ENCODE measurements around the gene TOR1AIP2. TPM values are rescaled to one million over a fixed set of nuclear protein-coding genes. Genes with fewer than 3 reads are reported as not detected.
A peak's percentile ranks its signal among the peaks of the same experiment; 100 is the strongest.

TOR1AIP2 gene
- total RNA-seq, 1 experiment from 2014 or later, result 73.9 TPM

GRCh38 chr1:179831852-179832699 lies 45.5 kb downstream of the TOR1AIP2 start:
- no CpG with 5 or more reads among the region's 9 CpGs for WGBS (ENCODE audit: extremely low coverage, insufficient read length, low lambda C conversion rate)
- Histone ChIP-seq H3K23me2 (ENCODE audit: insufficient read length, low read depth, low read length, poor library complexity, severe bottlenecking) (no peaks in the 10 kb centered on the region), H3K14ac (ENCODE audit: insufficient read depth, low read length) (no peak overlapping the region; the same call in 1 of the 2 replicates), H3K27ac (ENCODE audit: insufficient read length, low read depth, low read length) (no peak overlapping the region), H3K79me1 (ENCODE audit: insufficient read depth, low read depth, low read length, poor library complexity, severe bottlenecking) (no peaks in the 10 kb centered on the region), H3K27me3 (ENCODE audit: insufficient read depth, low read length) (no peaks in the 10 kb centered on the region), H4K5ac (ENCODE audit: insufficient read length, low read depth, low read length) (peak overlapping the region; percentile 17), H3K79me2 (ENCODE audit: insufficient read depth, low read length) (no peaks in the 10 kb centered on the region), H2BK12ac (ENCODE audit: insufficient read length, low read depth, low read length) (no peak overlapping the region), H3T11ph (ENCODE audit: low read length) (no peak overlapping the region), H2BK20ac (ENCODE audit: low read depth, low read length, poor library complexity, severe bottlenecking) (no peak overlapping the region), H3K4ac (ENCODE audit: low read depth, low read length) (no peak overlapping the region), H3K56ac (ENCODE audit: insufficient read length, low read depth, low read length) (no peak overlapping the region), H3K9me3 (ENCODE audit: control insufficient read depth, low read depth, low read length) (no peaks in the 10 kb centered on the region), H3K4me1 (ENCODE audit: insufficient read depth, low read length) (no peaks in the 10 kb centered on the region), H3K4me2 (ENCODE audit: insufficient read depth, insufficient read length, low read length) (no peak overlapping the region), H2AFZ (ENCODE audit: low read length) (no peak overlapping the region), H2BK5ac (ENCODE audit: insufficient read length, low read length) (no peak overlapping the region), H4K20me1 (ENCODE audit: control insufficient read depth, insufficient read depth, insufficient read length) (no peaks in the 10 kb centered on the region), H3K18ac (ENCODE audit: insufficient read length, low read depth, low read length) (no peak overlapping the region), H2AK5ac (ENCODE audit: insufficient read length, low read length) (no peak overlapping the region), H4K8ac (replicated peaks; ENCODE audit: insufficient read length, low read depth, low read length) (no peak overlapping the region), H3K23ac (ENCODE audit: insufficient read length, low read depth, low read length) (no peak overlapping the region), H2BK120ac (ENCODE audit: low read depth, low read length, poor library complexity, severe bottlenecking) (no peak overlapping the region), H4K91ac (ENCODE audit: insufficient read length, low read depth, low read length) (no peak overlapping the region), H3K9ac (ENCODE audit: extremely low read depth, insufficient read length, low read length) (no peak overlapping the region), H2BK15ac (ENCODE audit: low read depth, low read length) (no peak overlapping the region)
- Mint-ChIP-seq H3K36me3 (ENCODE audit: insufficient read depth in 1 of 3, low read depth in 3 of 3) (peaks cover 0 to 4% (median 2%) of the 10 kb centered on the region in 3 experiments; a peak in 3 of 7 replicates), H3K27ac (no peak overlapping the region), H3K27me3 (ENCODE audit: low read depth) (peaks cover 2% of the 10 kb centered on the region; the same call in 1 of the 2 replicates), H3K4me1 (peaks cover 22 to 28% of the 10 kb centered on the region in 2 experiments), H3K9me3 (no peaks in the 10 kb centered on the region), H3K4me3 (no peak overlapping the region)
- TF ChIP-seq CTCF (conservative IDR thresholded peaks at IDR 0.05), result no peak
- no peak for DNase-seq

Data from H9 (cell line).